Subcutaneous abdominal adipose tissue (tissue), 5 donors: ENCODE results near the gene OBSCN.
A peak's percentile ranks its signal among the peaks of the same experiment; 100 is the strongest.
"Not testable (repeated sequence)": the region's sequence is repeated elsewhere in the genome, so short reads cannot be mapped to it uniquely, and the experiment has no call there.

ENCODE experiments used
- H3K27ac ChIP-seq: one replicate; pipeline ENCODE4 v1.7.0; 2013; ENCODE audit warnings: low read depth, mild to moderate bottlenecking, inconsistent platforms, low read length, moderate library complexity
- H3K27me3 ChIP-seq, 5 donors: one replicate each; pipeline ENCODE4 v1.7.0; 2013; ENCODE audit warnings: low read length in 5 of 5, inconsistent platforms in 1 of 5; ENCODE audit not compliant: control insufficient read depth in 5 of 5, insufficient read depth in 4 of 5
- H3K36me3 ChIP-seq, 5 donors: one replicate each; pipeline ENCODE4 v1.7.0; 2013; ENCODE audit warnings: low read length in 5 of 5; ENCODE audit not compliant: control insufficient read depth in 5 of 5, insufficient read depth in 5 of 5
- H3K4me1 ChIP-seq, 5 donors: one replicate each; pipeline ENCODE4 v1.7.0; 2013; ENCODE audit warnings: low read length in 5 of 5, mild to moderate bottlenecking in 3 of 5, moderate library complexity in 1 of 5; ENCODE audit not compliant: control insufficient read depth in 5 of 5, insufficient read depth in 5 of 5
- H3K4me3 ChIP-seq, 5 donors: one replicate each; pipeline ENCODE4 v1.7.0; 2013; ENCODE audit warnings: low read length in 5 of 5, low read depth in 1 of 5
- H3K9ac ChIP-seq, 5 donors: one replicate each; pipeline ENCODE4 v1.7.0; 2013; ENCODE audit warnings: low read length in 5 of 5, mild to moderate bottlenecking in 4 of 5, moderate library complexity in 3 of 5
- H3K9me3 ChIP-seq, 5 donors: one replicate each; pipeline ENCODE4 v1.7.0; 2013; ENCODE audit warnings: low read length in 5 of 5; ENCODE audit not compliant: control insufficient read depth in 5 of 5
- donor health status: healthy.
- donor health status: healthy.
- donor health status: healthy.
- donor health status: healthy.
- donor health status: healthy.

OBSCN gene

DNA sequence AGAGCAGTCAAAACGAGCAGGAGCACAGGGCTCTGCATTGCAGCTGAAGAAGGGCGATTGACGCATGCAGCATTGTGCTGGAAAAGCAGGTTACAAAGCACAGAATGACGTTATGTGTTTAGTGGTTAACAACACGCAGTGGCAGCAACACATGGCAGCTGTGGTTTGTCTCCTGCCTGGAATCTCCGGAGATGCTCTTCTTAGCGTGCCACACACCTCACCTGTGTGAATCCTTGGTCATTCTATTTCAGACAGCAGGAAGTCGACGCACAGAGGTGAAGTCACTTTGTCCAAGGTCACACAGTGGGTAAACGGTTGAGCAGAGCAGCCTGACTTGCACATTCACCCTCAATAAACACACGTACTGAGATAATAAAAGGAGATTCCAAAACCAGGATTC is 14.7 kb downstream of the OBSCN start:
- no peak overlapping the region for H3K4me3 ChIP-seq
- peaks cover 0 to 8% (median 2%) of the 10 kb centered on the region in 5 donors for H3K27me3 ChIP-seq
- H3K9me3 ChIP-seq, result peaks cover 5 to 21% (median 19%) of the 10 kb centered on the region in 5 donors
- H3K4me1 ChIP-seq, result no peaks in the 10 kb centered on the region
- peaks cover 0 to 3% (median 0%) of the 10 kb centered on the region in 5 donors for H3K36me3 ChIP-seq
- no peak overlapping the region for H3K27ac ChIP-seq
- H3K9ac ChIP-seq, result no peak overlapping the region

DNA sequence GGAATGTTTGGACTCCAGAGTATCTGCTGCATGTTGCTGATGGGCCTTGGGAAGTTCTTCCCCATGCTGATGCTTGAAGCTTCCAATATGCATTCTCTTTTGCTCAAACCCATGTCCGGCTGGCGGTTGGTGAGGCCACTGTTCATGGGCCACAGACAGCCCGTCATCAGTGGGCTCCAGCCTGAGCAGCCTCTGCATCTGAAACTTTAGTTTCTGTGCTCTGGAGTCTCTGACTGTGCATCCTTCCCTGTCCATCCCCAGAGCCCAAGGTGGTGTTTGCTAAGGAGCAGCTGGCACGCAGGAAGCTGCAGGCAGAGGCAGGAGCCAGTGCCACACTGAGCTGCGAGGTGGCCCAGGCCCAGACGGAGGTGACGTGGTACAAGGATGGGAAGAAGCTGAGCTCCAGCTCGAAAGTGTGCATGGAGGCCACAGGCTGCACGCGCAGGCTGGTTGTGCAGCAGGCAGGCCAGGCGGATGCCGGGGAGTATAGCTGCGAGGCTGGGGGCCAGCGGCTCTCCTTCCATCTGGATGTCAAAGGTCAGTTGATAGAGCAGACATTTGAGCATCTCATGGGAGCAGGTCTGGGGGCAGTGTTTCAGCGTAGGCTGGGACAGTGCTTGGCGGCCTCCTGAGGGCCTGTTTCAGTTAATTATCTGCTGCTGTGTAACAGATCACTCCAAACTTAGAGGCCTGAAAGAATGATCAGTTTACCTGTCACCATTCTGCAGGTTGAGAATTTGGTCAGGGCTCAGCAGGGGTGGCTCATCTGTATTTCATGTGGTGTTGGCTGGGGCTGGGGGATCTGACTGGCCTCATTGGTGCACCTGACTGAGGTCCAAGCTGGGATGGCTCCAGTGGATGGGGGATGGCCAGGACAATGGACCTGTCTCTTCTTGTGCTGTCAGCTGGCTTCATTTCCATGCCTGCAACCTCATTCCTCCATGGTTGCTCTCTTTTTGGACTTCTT is 16.6 kb downstream of the OBSCN start:
- H3K27me3 ChIP-seq, result peaks cover 0 to 8% (median 2%) of the 10 kb centered on the region in 5 donors
- peaks cover 0 to 3% (median 0%) of the 10 kb centered on the region in 5 donors for H3K36me3 ChIP-seq
- H3K4me3 ChIP-seq, result peak overlapping the region in 3 of 5 donors; percentile 8 to 26 (median 23)
- H3K9me3 ChIP-seq, result peaks cover 5 to 21% (median 19%) of the 10 kb centered on the region in 5 donors
- no peaks in the 10 kb centered on the region for H3K4me1 ChIP-seq
- no peak overlapping the region for H3K9ac ChIP-seq
- no peak overlapping the region for H3K27ac ChIP-seq

DNA sequence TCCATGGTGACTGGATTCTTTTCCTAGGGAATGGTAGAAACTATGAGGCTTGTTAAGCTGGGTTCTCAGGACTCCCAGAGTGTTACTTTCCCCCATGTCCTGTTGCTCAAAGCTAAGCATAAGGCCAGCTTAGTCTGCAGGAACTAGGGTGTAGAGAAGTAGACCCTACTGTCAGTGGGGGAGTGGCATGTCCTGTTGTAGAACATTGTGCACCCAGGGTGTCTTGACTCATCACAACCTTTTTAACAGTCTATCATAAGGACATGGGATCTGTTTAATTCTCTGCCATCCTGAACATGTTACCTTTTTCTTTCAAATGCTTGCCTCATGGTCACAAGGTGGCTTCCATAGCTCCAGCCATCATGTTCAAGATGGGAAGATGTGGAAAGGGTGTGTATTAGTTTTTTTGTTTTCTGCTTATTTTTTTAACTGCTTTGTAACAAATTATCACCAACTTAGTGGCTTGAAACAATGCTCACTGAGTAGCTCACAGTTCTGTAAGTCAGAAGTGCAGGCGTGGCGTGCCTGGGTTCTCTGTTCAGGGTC is 17.4 kb downstream of the OBSCN start:
- Histone ChIP-seq H3K27ac (no peak overlapping the region), H3K4me3 (peak overlapping the region in 3 of 5 donors; percentile 8 to 26 (median 23)), H3K4me1 (no peaks in the 10 kb centered on the region), H3K36me3 (peaks cover 0 to 3% (median 0%) of the 10 kb centered on the region in 5 donors), H3K27me3 (peaks cover 0 to 6% (median 2%) of the 10 kb centered on the region in 5 donors), H3K9me3 (peaks cover 5 to 21% (median 19%) of the 10 kb centered on the region in 5 donors), H3K9ac (no peak overlapping the region)

DNA sequence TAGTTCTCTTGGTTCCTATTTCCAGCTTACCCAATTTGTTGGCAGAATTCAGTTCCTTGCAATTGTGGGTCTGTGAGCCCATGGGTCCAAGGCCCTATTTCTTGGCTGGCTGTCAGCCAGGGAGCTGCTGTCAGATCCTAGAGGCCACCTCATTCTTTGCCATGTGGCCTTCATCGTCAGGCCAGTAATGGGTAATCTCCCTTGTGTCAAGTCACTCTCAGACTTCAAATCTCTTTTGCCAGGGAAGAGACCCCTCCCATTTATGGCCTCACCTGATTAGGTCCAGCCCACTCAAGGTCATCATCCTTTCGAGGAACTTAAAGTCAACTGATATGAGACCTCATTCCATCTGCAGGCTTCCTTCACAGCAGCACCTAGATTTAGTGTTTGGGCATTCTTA is 17.9 kb downstream of the OBSCN start:
- Histone ChIP-seq H3K4me3 (no peak overlapping the region), H3K27ac (no peak overlapping the region), H3K27me3 (peaks cover 0 to 4% (median 2%) of the 10 kb centered on the region in 5 donors), H3K4me1 (no peaks in the 10 kb centered on the region), H3K36me3 (peaks cover 0 to 3% (median 0%) of the 10 kb centered on the region in 5 donors), H3K9ac (no peak overlapping the region), H3K9me3 (peaks cover 5 to 21% (median 19%) of the 10 kb centered on the region in 5 donors)

DNA sequence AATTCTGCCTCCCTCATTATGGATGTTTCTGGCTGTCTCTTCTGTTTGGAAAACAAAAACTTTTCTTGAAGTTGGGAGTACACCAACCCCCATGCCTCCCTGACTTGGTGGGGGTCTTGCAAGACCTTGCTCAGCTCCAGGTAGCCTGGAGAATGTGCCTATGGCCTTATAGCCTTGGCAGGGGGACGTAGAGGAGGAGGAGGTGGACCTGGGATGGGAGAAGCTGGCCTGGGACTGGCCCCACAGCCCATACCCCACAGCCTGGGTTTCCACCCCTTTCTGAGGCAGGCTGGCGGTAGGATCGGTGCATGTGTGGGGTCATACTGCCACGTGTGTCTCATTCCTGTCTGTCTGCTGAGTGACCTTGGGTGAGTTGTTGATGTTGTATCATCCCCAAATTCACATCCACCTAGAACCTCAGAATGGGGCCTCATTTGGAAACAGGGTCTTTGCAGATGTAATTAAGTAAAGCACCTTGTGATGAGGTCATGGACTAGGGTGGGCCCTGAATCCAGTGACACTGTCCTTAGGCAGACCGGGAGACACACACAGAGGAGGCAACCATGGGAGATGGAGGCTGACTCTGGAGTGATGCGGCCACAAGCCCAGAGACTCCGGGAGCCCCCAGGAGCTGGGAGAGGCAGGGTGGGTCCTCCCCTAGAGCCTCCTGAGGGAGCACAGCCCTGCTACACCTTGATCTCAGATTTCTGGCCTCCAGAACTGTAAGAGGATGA is 18.5 kb downstream of the OBSCN start:
- Histone ChIP-seq H3K9ac (no peak overlapping the region), H3K36me3 (peaks cover 0 to 3% (median 0%) of the 10 kb centered on the region in 5 donors), H3K4me3 (no peak overlapping the region), H3K9me3 (peaks cover 5 to 21% (median 19%) of the 10 kb centered on the region in 5 donors), H3K4me1 (no peaks in the 10 kb centered on the region), H3K27me3 (peaks cover 0 to 4% (median 2%) of the 10 kb centered on the region in 5 donors), H3K27ac (no peak overlapping the region)

DNA sequence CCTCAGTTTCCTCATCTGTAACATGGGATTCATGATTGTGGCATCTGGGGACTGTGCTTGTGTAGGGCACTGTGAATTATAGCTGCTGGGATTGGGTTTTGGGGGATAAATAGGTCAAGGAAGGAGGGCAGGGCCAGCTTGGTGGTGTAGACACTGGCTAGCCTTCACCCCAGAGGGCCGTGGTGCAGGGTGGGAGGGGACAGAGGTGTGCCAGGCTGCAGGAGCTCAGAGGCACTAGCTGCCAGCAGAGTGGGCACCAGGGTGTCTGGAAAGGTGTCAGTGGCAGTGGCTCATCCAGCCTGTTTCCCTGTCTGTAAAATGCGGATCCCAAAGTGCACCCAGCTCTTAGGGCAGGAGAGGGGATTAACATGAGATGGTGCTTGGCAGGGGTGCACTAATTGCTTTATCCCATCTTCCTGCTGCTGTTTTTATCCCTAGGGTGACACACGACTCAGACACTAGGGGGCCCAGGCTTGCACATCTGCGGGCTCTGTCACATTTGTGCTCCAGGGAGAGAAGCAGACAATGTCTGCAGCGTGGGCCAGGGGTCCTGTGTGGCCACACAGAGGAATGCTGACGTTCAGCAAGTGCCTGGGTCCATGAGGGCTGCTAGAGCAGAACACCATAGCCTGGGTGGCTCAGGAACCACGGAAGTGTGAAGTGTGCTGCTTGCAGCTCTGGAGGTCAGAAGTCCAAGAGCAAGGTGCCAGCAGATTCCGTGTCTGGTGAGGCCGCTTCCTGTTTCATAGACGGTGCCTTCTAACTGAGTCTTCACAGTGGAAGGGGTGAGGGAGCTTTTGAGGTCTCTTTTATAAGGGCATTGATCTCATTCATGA is 19.3 kb downstream of the OBSCN start:
- H3K4me1 ChIP-seq, result no peaks in the 10 kb centered on the region
- no peak overlapping the region for H3K27ac ChIP-seq
- peaks cover 0 to 3% (median 0%) of the 10 kb centered on the region in 5 donors for H3K36me3 ChIP-seq
- H3K9ac ChIP-seq, result no peak overlapping the region
- peaks cover 5 to 21% (median 19%) of the 10 kb centered on the region in 5 donors for H3K9me3 ChIP-seq
- peaks cover 0 to 4% (median 2%) of the 10 kb centered on the region in 5 donors for H3K27me3 ChIP-seq
- no peak overlapping the region for H3K4me3 ChIP-seq

DNA sequence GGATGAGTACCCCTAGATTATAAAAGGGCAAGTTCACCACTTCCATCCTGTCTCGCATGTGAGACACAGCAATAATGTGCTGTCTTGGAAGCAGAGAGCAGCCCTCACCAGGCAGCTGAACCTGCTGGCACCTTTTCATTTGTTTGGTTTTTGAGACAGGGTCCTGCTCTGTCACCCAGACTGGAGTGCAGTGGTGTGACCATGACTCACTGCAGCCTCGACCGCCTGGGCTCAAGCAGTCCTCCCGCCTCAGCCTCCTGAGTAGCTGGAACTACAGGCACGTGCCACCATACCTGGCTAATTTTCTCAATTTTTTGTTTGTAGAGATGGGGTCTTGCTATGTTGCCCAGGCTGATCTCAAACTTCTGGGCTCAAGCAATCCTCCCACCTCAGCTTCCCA is 20.3 kb downstream of the OBSCN start:
- H3K27ac ChIP-seq, H3K36me3 ChIP-seq, H3K4me3 ChIP-seq, H3K9ac ChIP-seq, H3K4me1 ChIP-seq, H3K27me3 ChIP-seq: not testable (repeated sequence)
- peaks cover 5 to 21% (median 19%) of the 10 kb centered on the region in 5 donors for H3K9me3 ChIP-seq

DNA sequence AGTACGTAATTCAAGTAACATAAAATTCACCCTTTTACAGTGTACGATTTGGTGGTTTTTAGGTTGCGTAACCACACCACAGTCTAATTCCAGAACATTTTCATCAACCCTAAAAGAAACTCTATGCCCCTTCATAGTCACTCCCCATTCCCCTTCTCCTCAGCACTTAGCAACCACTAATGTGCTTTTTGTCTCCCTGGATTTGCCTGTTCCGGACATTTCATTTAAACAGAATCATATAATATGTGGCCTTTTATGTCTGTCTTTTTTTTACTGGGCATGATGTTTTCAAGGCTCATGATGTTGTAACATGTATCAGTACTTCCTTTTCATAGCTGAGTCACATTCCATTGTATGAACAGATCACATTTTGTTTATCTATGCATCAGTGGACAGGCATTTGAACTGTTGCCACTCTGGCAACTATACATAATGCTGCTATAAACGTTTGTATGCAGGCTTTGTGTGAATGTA is 20.8 kb downstream of the OBSCN start:
- Histone ChIP-seq H3K9ac (no peak overlapping the region), H3K27ac (no peak overlapping the region), H3K9me3 (peaks cover 5 to 21% (median 19%) of the 10 kb centered on the region in 5 donors), H3K27me3 (peaks cover 0 to 4% (median 2%) of the 10 kb centered on the region in 5 donors), H3K36me3 (peaks cover 0 to 3% (median 0%) of the 10 kb centered on the region in 5 donors), H3K4me3 (no peak overlapping the region), H3K4me1 (no peaks in the 10 kb centered on the region)

DNA sequence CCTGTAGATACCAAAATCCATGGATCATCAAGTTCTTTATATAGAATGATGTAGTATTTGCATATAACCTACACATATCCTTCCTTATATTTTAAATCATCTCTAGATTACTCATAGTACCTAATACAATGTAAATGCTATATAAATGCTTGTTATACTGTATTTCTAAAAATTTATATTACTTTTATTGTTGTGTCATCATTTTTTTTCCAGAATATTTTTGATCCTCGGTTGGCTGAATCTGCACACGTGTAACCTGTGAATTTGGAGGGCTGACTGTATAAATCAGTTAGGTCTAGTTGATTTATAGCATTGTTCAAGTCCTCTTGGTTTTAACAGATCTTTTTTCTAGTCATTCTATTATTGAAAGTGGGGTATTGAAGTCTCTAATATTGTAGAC is 23.3 kb downstream of the OBSCN start:
- Histone ChIP-seq H3K9ac (no peak overlapping the region), H3K4me1 (no peaks in the 10 kb centered on the region), H3K9me3 (no peaks in the 10 kb centered on the region), H3K27me3 (peaks cover 0 to 4% (median 2%) of the 10 kb centered on the region in 5 donors), H3K27ac (no peak overlapping the region), H3K4me3 (no peak overlapping the region), H3K36me3 (no peaks in the 10 kb centered on the region)
